HG03565 (cell line): ENCODE measurements around the gene ATP1A4.

Experiments used
- ATAC-seq: cut with Tn5 transposase; IDR thresholded peaks from one replicate; pipeline ENCODE4 v1.9.1; 2021; ENCODE audit warnings: mild to moderate bottlenecking, moderate library complexity; ENCODE audit not compliant: unreplicated experiment

ATP1A4 gene

DNA sequence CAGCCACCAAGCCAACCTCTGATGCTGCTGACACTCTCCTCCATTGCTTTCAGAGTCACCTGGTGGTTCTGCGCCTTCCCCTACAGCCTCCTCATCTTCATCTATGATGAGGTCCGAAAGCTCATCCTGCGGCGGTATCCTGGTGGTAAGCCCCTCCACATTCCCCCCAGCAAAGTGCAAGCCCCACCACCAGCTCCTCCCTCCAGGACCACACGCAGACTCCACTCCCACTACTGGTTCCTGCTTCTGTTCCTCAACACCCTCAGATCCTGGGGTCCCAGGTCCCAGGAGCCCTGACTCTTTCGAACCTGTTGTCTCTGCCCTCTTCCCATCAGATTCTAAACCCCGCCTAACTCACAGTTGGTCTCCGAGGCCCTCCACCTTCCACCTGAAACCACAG is 11.6 kb upstream of the ATP1A4 start:
- no peak for ATAC-seq

- ATAC-seq, result no peak
Observed at GRCh38 chr1:160143695-160144094, 7.7 kb upstream of the ATP1A4 start.

GRCh38 chr1:160144921-160145320 is 6.5 kb upstream of the ATP1A4 start:
- ATAC-seq, result no peak

GRCh38 chr1:160146107-160146506 is 5.3 kb upstream of the ATP1A4 start:
- ATAC-seq, result no peak

DNA sequence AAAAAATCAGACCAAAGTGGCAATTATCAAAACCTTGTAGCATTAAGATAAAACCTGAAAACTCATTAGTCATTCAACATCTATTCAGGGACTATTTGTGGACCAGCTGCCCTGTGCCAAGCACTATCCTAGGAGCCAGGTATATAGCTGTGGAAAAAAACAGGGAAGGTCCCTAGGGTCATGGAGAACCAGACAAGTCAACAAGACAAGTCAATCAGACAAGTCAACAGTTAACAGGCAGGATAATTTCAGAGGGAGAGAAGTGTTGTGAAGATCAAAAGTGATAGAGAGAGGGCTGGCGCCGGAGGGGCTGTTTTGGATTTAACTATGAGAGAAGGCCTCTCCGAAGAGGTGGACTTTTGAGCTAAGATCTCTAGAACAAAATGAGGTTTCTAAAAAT is 3.3 kb upstream of the ATP1A4 start:
- ATAC-seq, result no peak

DNA sequence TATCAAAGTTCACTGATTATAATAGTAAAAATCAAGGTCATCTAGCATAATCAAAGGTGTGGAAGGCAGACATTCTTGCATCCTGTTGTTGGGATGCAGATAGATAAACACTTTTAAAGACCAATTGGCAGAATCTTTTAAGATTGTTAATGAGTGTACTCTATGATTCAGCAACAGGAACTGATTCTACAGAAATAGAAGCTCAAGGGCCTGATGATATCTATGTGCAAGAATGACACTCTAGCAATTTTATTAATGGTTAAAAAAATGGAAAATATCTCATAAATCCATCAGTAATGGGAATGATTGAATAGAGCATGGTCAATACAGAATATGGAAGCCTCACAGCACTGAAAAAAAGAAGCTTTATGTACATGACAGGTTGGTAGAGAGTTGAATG is 2.2 kb upstream of the ATP1A4 start:
- ATAC-seq, result no peak

- ATAC-seq, result no peak
Observed at GRCh38 chr1:160149716-160150115, 1.7 kb upstream of the ATP1A4 start.

- ATAC-seq, result no peak
Observed at GRCh38 chr1:160154790-160155189, 3.4 kb downstream of the ATP1A4 start.

DNA sequence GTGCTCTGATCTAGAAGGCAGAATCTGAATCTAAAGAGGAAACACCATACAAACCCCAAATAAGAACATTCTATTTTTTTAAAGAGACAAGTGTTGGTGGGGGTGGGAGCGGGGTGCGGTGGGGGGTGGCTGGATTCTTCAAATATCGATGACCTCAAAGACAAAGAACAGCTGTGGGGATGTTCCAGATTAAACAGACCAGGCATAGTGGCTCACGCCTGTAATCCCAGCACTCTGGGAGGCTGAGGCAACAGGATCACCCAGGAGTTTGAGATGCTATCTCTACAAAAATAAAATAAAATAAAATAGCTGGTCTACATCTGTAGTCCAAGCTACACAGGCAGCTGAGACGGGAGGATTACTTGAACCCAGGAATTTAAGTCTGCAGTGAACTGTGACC is 5.0 kb downstream of the ATP1A4 start:
- ATAC-seq, result no peak

- ATAC-seq, result no peak
Observed at GRCh38 chr1:160157174-160157573, 5.8 kb downstream of the ATP1A4 start.

DNA sequence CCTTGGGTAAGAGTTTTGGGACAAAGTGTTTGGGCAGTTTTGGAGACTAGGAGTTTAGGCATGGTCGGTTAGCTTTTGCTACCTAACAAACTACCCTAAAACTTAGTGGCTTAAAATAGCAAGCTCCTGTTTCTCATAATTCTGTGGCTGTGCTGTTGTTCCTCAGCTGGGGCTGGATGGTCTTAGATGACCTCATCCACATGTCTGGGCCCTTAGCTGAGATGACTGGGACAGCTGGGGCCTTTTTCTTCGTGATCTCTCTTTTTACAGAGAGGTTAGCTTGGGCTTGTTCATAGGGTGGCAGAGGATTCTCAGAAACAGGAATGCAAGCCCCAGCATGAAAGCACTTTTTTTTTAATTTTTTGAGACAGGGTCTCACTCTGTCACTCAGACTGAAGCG is 6.6 kb downstream of the ATP1A4 start:
- no peak for ATAC-seq

DNA sequence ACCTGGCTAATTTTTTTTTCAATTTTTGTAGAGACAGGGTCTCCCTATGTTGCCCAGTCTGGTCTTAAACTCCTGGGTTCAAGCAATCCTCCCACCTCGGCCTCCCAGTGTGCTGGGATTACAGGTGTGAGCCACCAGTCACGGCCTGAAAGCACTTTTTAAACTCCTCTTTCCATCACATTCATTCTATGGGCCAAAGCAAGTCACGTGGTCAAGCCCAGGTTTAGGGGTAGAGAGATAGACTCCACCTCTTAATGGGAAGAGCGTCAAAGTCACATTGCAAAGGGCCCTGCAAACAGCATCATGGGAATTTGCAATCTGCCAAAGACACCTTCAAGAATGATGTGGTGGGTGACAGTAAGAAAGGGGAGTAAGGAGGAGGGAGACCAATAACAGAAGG is 7.1 kb downstream of the ATP1A4 start:
- ATAC-seq, result no peak

- ATAC-seq, result no peak
Observed at GRCh38 chr1:160159846-160160245, 8.4 kb downstream of the ATP1A4 start.

DNA sequence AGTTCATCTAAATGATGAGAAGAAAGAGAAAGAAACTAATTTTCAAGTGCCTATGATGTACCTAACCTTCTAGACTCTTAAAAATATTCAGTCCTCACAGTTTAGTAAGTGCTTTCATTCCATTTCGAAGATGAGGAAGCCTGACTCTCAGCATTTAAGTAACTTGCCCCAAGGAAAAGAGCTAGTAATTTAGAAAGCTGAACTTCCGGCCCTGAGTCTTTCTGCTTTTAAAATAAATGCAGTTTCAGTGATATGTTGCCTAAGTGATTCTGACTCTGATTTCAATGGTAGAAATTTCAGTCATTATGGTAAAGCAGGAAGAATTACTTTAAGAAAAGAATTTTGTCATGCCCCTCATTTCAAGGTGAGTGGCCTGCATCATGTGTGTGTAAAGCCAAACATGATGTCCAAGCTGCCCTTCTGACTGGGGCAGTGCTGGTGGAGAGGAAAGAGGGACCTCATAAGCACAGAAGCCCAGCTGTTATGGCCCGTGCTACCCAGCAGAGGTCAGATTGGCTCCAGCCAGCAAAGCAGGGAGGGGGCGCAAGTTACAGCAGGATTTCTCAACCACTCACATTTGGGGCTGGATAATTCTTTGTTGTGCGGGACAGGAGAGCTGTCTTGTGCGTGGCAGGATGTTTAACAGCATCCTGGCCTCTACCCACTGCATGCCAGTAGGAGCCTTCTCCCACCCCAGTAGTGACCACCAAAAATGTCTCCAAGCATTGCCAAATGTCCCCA is 10.7 kb downstream of the ATP1A4 start:
- ATAC-seq, result no peak

DNA sequence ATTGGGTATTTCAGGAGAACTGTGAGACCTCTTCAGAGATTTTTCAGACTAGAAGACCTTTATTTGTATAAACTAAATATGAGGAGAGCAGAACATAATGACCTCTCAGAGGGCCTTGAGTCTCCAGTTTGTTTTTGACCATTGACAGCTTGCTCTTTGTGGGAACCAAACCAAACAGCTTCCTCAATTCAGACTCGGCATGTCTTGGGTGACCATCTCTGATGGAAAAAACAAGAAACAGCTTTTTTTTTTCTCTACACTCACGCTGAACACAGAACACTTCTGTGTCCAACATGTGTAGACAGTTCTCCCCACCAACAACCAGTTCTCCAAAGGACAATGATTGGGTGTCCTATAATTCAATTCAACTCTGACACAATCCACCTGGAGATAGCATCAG is 11.5 kb downstream of the ATP1A4 start:
- no peak for ATAC-seq

DNA sequence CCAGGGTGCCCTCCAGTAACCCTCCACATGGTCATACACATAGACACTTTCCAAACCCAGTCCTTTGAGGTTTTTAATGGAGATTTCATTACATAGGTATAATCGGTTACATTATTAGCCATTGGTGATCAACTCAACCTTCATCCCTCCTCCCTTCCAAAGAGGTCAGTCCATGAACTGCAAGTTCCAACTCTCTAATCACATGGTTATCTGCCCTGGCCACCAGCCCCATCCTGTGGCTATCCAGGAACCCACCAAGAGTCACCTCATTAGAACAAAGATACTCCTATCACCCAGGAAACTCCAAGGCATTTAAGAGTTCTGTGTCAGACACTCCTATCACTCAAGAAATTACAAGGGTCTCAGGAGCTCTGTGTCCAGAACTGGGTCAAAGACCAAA is 12.2 kb downstream of the ATP1A4 start:
- ATAC-seq, result no peak

- no peak for ATAC-seq
Observed at GRCh38 chr1:160164121-160164520, 12.7 kb downstream of the ATP1A4 start.

- no peak for ATAC-seq
Observed at GRCh38 chr1:160166166-160166868, 14.9 kb downstream of the ATP1A4 start.

DNA sequence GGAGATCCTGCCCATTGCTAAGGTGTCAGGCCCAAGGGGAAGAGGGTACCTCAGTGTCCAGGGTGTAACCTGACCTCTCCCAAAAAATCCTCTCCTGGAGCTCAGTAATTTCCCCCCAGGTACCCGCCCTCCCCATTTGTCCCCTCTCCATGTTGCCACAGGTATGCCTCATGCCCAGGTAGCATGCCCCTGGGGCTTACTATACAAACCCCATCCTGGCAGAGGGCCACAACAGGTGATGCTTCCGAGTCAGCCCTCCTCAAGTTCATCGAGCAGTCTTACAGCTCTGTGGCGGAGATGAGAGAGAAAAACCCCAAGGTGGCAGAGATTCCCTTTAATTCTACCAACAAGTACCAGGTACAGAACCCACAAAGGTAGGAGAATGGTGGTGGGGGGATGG is 15.7 kb downstream of the ATP1A4 start:
- no peak for ATAC-seq

DNA sequence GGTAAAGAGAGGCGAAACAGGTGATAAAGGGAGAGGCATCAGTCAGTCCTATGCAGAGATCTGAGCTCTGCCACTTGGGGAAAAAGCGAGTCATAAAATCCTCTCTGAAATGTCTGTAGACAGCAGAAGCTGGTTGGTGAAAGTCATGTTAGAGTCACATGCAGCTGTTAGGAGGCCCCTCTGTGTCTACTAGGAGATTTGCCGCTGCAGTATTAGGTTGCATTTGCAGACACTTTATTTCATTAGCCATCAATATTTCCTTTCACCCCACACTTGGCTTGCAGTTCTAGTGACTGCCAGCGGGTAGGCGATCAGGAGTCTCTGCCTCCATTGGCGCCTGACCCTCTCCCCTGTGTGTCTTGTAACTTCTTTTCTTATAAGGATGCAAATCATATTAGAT is 16.2 kb downstream of the ATP1A4 start:
- ATAC-seq, result no peak

- no peak for ATAC-seq
Observed at GRCh38 chr1:160168016-160168415, 16.6 kb downstream of the ATP1A4 start.

- ATAC-seq, result no peak
Observed at GRCh38 chr1:160168609-160169369, 17.4 kb downstream of the ATP1A4 start.
